Chondrocyte (in vitro differentiated cells): Measurements from ENCODE around the gene WWOX. TPM values are rescaled to one million over a fixed set of nuclear protein-coding genes. Genes with fewer than 3 reads are reported as not detected.

ENCODE experiments used
- DNase-seq: peaks from one replicate; pipeline ENCODE4 v3.0.0; 2021; ENCODE audit warnings: mixed read lengths, low spot score
- H3K27ac Mint-ChIP-seq: one replicate; pipeline ENCODE4 v1.8.0; 2021; ENCODE audit warnings: mild to moderate bottlenecking, moderate library complexity, mixed read lengths; ENCODE audit not compliant: unreplicated experiment
- H3K27me3 Mint-ChIP-seq: 2 replicates; pipeline ENCODE4 v1.8.0; 2021; ENCODE audit warnings: low read depth, mixed read lengths
- H3K36me3 Mint-ChIP-seq: 2 replicates; pipeline ENCODE4 v1.8.0; 2021; ENCODE audit warnings: low read depth, mixed read lengths
- H3K4me1 Mint-ChIP-seq: 2 replicates; pipeline ENCODE4 v1.8.0; 2021; ENCODE audit warnings: low read depth, mild to moderate bottlenecking, mixed read lengths
- H3K4me3 Mint-ChIP-seq: one replicate; pipeline ENCODE4 v1.8.0; 2021; ENCODE audit warnings: mild to moderate bottlenecking, moderate library complexity, mixed read lengths; ENCODE audit not compliant: unreplicated experiment
- H3K9me3 Mint-ChIP-seq: 2 replicates; pipeline ENCODE4 v1.8.0; 2021; ENCODE audit warnings: low read depth, mixed read lengths
- CTCF ChIP-seq: fragments of 200-600 bp; sonication (generic); IDR thresholded peaks from 2 replicates; pipeline ENCODE4 v1.5.0; 2021; ENCODE audit warnings: antibody characterized with exemption, mild to moderate bottlenecking, moderate library complexity
- total RNA-seq: library from RNA; stranded (reverse); gene quantifications from 3 replicates; pipeline ENCODE4 v1.2.1, GENCODE V29; 2021

The WWOX gene
- total RNA-seq, 1 donor from 2014 or later: 12.1 TPM

- Mint-ChIP-seq H3K4me1 (no peaks in the 10 kb centered on the region), H3K27me3 (no peaks in the 10 kb centered on the region), H3K27ac (no peak overlapping the region), H3K36me3 (no peaks in the 10 kb centered on the region), H3K4me3 (no peak overlapping the region), H3K9me3 (peaks cover 3% of the 10 kb centered on the region)
- DNase-seq: no peak
- no peak for TF ChIP-seq CTCF
Observed at GRCh38 chr16:79093554-79093967, 994.1 kb downstream of the WWOX start.

GRCh38 chr16:79096246-79096645, 996.8 kb downstream of the WWOX start:
- DNase-seq: no peak
- no peak for TF ChIP-seq CTCF
- H3K27me3 Mint-ChIP-seq: no peaks in the 10 kb centered on the region
- H3K36me3 Mint-ChIP-seq: no peaks in the 10 kb centered on the region
- no peak overlapping the region for H3K27ac Mint-ChIP-seq
- no peak overlapping the region for H3K4me3 Mint-ChIP-seq
- no peaks in the 10 kb centered on the region for H3K4me1 Mint-ChIP-seq
- peaks cover 8% of the 10 kb centered on the region for H3K9me3 Mint-ChIP-seq

- H3K27ac Mint-ChIP-seq: no peak overlapping the region
- no peaks in the 10 kb centered on the region for H3K27me3 Mint-ChIP-seq
- H3K4me3 Mint-ChIP-seq: no peak overlapping the region
- no peaks in the 10 kb centered on the region for H3K36me3 Mint-ChIP-seq
- H3K4me1 Mint-ChIP-seq: no peaks in the 10 kb centered on the region
- H3K9me3 Mint-ChIP-seq: peaks cover 8% of the 10 kb centered on the region
- no peak for DNase-seq
- TF ChIP-seq CTCF: no peak
Observed at GRCh38 chr16:79097166-79097565, 997.7 kb downstream of the WWOX start.

GRCh38 chr16:79097771-79098170, 998.3 kb downstream of the WWOX start:
- Mint-ChIP-seq H3K36me3 (no peaks in the 10 kb centered on the region), H3K9me3 (peaks cover 8% of the 10 kb centered on the region), H3K4me3 (no peak overlapping the region), H3K27ac (no peak overlapping the region), H3K27me3 (peaks cover 2% of the 10 kb centered on the region), H3K4me1 (no peaks in the 10 kb centered on the region)
- no peak for TF ChIP-seq CTCF
- no peak for DNase-seq

GRCh38 chr16:79098907-79099306, 999.5 kb downstream of the WWOX start:
- Mint-ChIP-seq H3K4me1 (no peaks in the 10 kb centered on the region), H3K27me3 (peaks cover 5% of the 10 kb centered on the region), H3K36me3 (no peaks in the 10 kb centered on the region), H3K27ac (no peak overlapping the region), H3K9me3 (peaks cover 8% of the 10 kb centered on the region), H3K4me3 (no peak overlapping the region)
- no peak for DNase-seq
- TF ChIP-seq CTCF: no peak
